HEK293T (cell line): ENCODE measurements around the gene IRF2BP2.

Experiments
- FOXK2 ChIP-seq: fragments of 450-650 bp; IDR thresholded peaks from 2 replicates; pipeline ENCODE4 v1.6.1; 2016; ENCODE audit warnings: mild to moderate bottlenecking
- FOXM1 ChIP-seq: fragments of 450-650 bp; IDR thresholded peaks from 2 replicates; pipeline ENCODE4 v1.6.1; 2017; ENCODE audit warnings: mild to moderate bottlenecking, borderline replicate concordance
- TF ChIP-seq, protein P1 (sequence below): fragments of 450-650 bp; IDR thresholded peaks from 2 replicates; pipeline ENCODE4 v1.6.1; 2016

DNA sequence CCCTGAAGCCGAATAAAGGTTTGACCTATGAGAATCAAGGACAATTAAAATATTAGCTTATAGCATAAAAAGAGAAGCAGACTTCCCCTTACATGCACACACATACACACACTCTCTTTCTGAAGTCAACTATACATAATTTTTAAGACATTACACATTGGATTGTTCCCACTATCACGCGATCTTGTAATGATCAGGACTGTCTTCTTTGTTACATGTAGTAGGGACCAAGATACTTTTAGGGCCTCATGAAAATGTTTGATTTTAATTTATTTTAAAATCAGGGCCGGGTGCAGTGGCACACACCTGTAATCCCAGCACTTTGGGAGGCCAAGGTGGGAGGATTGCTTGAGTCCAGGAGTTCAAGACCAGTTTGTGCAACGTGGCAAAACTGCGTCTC, 16.4 kb upstream of the IRF2BP2 start:
- TF ChIP-seq FOXM1 (no peak), FOXK2 (no peak)
- TF ChIP-seq, protein P1, sequence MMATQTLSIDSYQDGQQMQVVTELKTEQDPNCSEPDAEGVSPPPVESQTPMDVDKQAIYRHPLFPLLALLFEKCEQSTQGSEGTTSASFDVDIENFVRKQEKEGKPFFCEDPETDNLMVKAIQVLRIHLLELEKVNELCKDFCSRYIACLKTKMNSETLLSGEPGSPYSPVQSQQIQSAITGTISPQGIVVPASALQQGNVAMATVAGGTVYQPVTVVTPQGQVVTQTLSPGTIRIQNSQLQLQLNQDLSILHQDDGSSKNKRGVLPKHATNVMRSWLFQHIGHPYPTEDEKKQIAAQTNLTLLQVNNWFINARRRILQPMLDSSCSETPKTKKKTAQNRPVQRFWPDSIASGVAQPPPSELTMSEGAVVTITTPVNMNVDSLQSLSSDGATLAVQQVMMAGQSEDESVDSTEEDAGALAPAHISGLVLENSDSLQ, result no peak
